ENCODE measurements around the gene SLC25A38. TPM values are rescaled to one million over a fixed set of nuclear protein-coding genes. Genes with fewer than 3 reads are reported as not detected.

SLC25A38 gene
- total RNA-seq, 1 experiment from 2014 or later = 48.2 TPM

GRCh38 chr3:39433642-39434041 is 50.5 kb downstream of the SLC25A38 start:
- Histone ChIP-seq H2BK5ac (ENCODE audit: insufficient read length, low read length) (no peak overlapping the region), H3K4me2 (ENCODE audit: insufficient read depth, insufficient read length, low read length) (no peak overlapping the region), H2BK15ac (ENCODE audit: low read depth, low read length) (no peak overlapping the region), H2AFZ (ENCODE audit: low read length) (no peak overlapping the region), H3K79me1 (ENCODE audit: insufficient read depth, low read depth, low read length, poor library complexity, severe bottlenecking) (no peaks in the 10 kb centered on the region), H2BK12ac (ENCODE audit: insufficient read length, low read depth, low read length) (no peak overlapping the region), H3K9ac (ENCODE audit: extremely low read depth, insufficient read length, low read length) (no peak overlapping the region), H3K27ac (ENCODE audit: insufficient read length, low read depth, low read length) (no peak overlapping the region), H3K27me3 (ENCODE audit: insufficient read depth, low read length) (no peaks in the 10 kb centered on the region), H3T11ph (ENCODE audit: low read length) (no peak overlapping the region), H3K23ac (ENCODE audit: insufficient read length, low read depth, low read length) (no peak overlapping the region), H3K14ac (ENCODE audit: insufficient read depth, low read length) (no peak overlapping the region), H3K4ac (ENCODE audit: low read depth, low read length) (no peak overlapping the region), H3K23me2 (ENCODE audit: insufficient read length, low read depth, low read length, poor library complexity, severe bottlenecking) (no peaks in the 10 kb centered on the region), H3K18ac (ENCODE audit: insufficient read length, low read depth, low read length) (no peak overlapping the region), H3K56ac (ENCODE audit: insufficient read length, low read depth, low read length) (no peak overlapping the region), H4K8ac (replicated peaks; ENCODE audit: insufficient read length, low read depth, low read length) (no peak overlapping the region), H3K9me3 (ENCODE audit: control insufficient read depth, low read depth, low read length) (no peaks in the 10 kb centered on the region), H4K5ac (ENCODE audit: insufficient read length, low read depth, low read length) (no peak overlapping the region), H2AK5ac (ENCODE audit: insufficient read length, low read length) (no peak overlapping the region), H2BK20ac (ENCODE audit: low read depth, low read length, poor library complexity, severe bottlenecking) (no peak overlapping the region), H4K20me1 (ENCODE audit: control insufficient read depth, insufficient read depth, insufficient read length) (no peaks in the 10 kb centered on the region), H2BK120ac (ENCODE audit: low read depth, low read length, poor library complexity, severe bottlenecking) (no peak overlapping the region), H3K4me1 (ENCODE audit: insufficient read depth, low read length) (no peaks in the 10 kb centered on the region), H4K91ac (ENCODE audit: insufficient read length, low read depth, low read length) (no peak overlapping the region), H3K79me2 (ENCODE audit: insufficient read depth, low read length) (no peaks in the 10 kb centered on the region)
- TF ChIP-seq, protein P1, sequence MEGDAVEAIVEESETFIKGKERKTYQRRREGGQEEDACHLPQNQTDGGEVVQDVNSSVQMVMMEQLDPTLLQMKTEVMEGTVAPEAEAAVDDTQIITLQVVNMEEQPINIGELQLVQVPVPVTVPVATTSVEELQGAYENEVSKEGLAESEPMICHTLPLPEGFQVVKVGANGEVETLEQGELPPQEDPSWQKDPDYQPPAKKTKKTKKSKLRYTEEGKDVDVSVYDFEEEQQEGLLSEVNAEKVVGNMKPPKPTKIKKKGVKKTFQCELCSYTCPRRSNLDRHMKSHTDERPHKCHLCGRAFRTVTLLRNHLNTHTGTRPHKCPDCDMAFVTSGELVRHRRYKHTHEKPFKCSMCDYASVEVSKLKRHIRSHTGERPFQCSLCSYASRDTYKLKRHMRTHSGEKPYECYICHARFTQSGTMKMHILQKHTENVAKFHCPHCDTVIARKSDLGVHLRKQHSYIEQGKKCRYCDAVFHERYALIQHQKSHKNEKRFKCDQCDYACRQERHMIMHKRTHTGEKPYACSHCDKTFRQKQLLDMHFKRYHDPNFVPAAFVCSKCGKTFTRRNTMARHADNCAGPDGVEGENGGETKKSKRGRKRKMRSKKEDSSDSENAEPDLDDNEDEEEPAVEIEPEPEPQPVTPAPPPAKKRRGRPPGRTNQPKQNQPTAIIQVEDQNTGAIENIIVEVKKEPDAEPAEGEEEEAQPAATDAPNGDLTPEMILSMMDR (conservative IDR thresholded peaks at IDR 0.05) = no peak
- no peak overlapping the region for H3K4me3 Mint-ChIP-seq
- no peaks in the 10 kb centered on the region for H3K9me3 Mint-ChIP-seq
- DNase-seq = no peak
- peaks cover 6% of the 10 kb centered on the region for H3K27me3 Mint-ChIP-seq (ENCODE audit: low read depth)
- no peaks in the 10 kb centered on the region for H3K36me3 Mint-ChIP-seq (ENCODE audit: insufficient read depth in 1 of 3, low read depth in 3 of 3)
- no peak overlapping the region for H3K27ac Mint-ChIP-seq
- H3K4me1 Mint-ChIP-seq = peaks cover 1 to 4% of the 10 kb centered on the region in 2 experiments; a peak in 3 of 4 replicates
- WGBS (ENCODE audit: extremely low coverage, insufficient read length, low lambda C conversion rate) = no CpG with 5 or more reads among the region's 3 CpGs

Data from H9 (cell line).